Measurements from ENCODE around the gene CTNNA2.

CTNNA2 gene

DNA sequence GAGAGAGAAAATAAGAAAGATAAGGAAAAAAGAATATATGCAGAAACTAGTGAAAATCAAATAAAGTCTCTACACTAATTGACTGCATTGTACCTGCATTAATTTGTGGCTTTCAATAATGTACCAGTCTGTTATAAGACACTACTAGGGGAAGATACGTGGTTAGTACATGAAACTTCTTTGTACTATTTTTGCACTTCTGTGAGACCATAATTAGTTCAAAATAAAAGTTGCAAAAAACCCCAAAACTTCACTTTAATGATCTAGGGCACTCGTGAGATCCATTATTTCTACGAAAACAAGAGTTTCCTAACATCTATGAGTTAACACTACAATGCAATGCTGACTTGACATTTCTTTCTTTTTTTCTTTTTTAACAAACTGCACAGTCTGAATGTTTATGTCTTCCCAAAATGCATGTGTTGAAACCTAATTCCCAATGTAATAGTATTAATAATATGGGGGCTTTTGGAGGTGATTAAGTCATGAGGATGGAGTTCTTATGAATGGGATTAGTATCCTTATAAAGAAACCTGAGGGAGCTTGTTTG is 954.5 kb downstream of the CTNNA2 start:
- H4K20me1 ChIP-seq (ENCODE audit: insufficient read depth, low read length), result no peaks in the 10 kb centered on the region

DNA sequence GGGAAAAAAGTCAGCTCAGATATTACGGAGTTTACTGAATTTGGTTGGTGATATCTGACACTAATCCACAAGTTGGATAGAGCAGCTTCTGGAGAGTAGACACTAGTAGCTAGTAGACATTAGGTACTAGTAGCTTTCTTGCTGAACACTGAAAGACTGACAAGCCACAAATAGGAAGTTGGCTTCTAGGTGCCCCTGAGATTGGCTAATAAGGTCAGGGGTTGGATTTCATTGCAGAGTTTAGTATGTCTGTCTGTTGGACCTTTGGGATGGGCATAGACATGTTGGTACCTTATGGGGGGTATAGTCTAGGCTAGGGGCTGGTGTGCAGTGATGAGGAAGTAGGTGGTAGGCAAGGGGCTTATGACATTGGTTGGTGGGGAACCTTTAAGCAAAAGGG is 956.6 kb downstream of the CTNNA2 start:
- Histone ChIP-seq H3K4me3 (ENCODE audit: low read length) (no peak overlapping the region), H3K79me2 (ENCODE audit: low read length) (no peaks in the 10 kb centered on the region), H3K4me1 (ENCODE audit: low read length) (peaks cover 15% of the 10 kb centered on the region), H2AFZ (ENCODE audit: low read depth, low read length) (peak overlapping the region; percentile 72), H4K20me1 (ENCODE audit: insufficient read depth, low read length) (no peaks in the 10 kb centered on the region), H3K9ac (ENCODE audit: low read length) (no peak overlapping the region), H3K27ac (ENCODE audit: low read length) (no peak overlapping the region), H3K4me2 (ENCODE audit: low read length) (peak overlapping the region; percentile 23), H3K27me3 (ENCODE audit: low read depth, low read length) (no peaks in the 10 kb centered on the region), H3K9me3 (ENCODE audit: insufficient read depth, low read length) (no peaks in the 10 kb centered on the region), H3K36me3 (replicated peaks; ENCODE audit: low read depth, low read length) (no peaks in the 10 kb centered on the region)
- TF ChIP-seq CTCF (IDR thresholded peaks at IDR 0.05; ENCODE audit: low read depth, low read length) (no peak), EZH2phosphoT487 (IDR thresholded peaks at IDR 0.05; ENCODE audit: low read depth) (no peak)

More for the DNA sequence above, 954.5 kb downstream of the CTNNA2 start:
- Histone ChIP-seq H3K9me3 (ENCODE audit: insufficient read depth, low read length) (no peaks in the 10 kb centered on the region), H3K4me3 (ENCODE audit: low read length) (no peak overlapping the region), H3K4me2 (ENCODE audit: low read length) (no peak overlapping the region), H3K27ac (ENCODE audit: low read length) (no peak overlapping the region), H3K27me3 (ENCODE audit: low read depth, low read length) (no peaks in the 10 kb centered on the region), H3K9ac (ENCODE audit: low read length) (no peak overlapping the region), H2AFZ (ENCODE audit: low read depth, low read length) (no peak overlapping the region), H3K4me1 (ENCODE audit: low read length) (peaks cover 22% of the 10 kb centered on the region), H3K79me2 (ENCODE audit: low read length) (no peaks in the 10 kb centered on the region), H3K36me3 (replicated peaks; ENCODE audit: low read depth, low read length) (no peaks in the 10 kb centered on the region)
- no peak for TF ChIP-seq EZH2phosphoT487 (IDR thresholded peaks at IDR 0.05; ENCODE audit: low read depth)
- TF ChIP-seq CTCF (IDR thresholded peaks at IDR 0.05; ENCODE audit: low read depth, low read length), result no peak

DNA sequence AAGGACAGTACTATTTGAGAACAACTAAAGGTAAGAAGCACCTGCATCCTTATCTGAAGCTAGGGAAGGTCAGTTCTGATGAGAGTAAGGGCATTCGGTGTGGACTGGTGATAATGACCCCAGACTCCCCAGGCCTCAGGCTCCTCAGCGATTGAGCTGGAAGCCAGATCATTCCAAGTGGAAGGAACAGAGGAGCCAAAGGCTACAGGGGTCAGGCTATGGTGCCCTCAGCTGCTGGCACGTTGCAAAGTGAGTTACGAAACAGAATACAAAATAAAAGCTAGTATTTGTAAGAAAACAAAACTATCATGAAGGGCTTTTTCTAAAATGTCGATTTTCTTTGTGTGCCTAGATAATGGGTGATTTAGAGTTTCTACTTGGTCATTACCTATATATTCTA is 960.2 kb downstream of the CTNNA2 start:
- TF ChIP-seq CTCF (IDR thresholded peaks at IDR 0.05; ENCODE audit: low read depth, low read length) (no peak), EZH2phosphoT487 (IDR thresholded peaks at IDR 0.05; ENCODE audit: low read depth) (no peak)
- H3K4me2 ChIP-seq (ENCODE audit: low read length), result no peak overlapping the region
- peaks cover 18% of the 10 kb centered on the region for H3K4me1 ChIP-seq (ENCODE audit: low read length)
- no peaks in the 10 kb centered on the region for H3K9me3 ChIP-seq (ENCODE audit: insufficient read depth, low read length)
- H3K79me2 ChIP-seq (ENCODE audit: low read length), result no peaks in the 10 kb centered on the region
- no peak overlapping the region for H2AFZ ChIP-seq (ENCODE audit: low read depth, low read length)
- no peak overlapping the region for H3K4me3 ChIP-seq (ENCODE audit: low read length)
- H3K27ac ChIP-seq (ENCODE audit: low read length), result no peak overlapping the region
- no peaks in the 10 kb centered on the region for H4K20me1 ChIP-seq (ENCODE audit: insufficient read depth, low read length)
- no peaks in the 10 kb centered on the region for H3K36me3 ChIP-seq (replicated peaks; ENCODE audit: low read depth, low read length)
- no peak overlapping the region for H3K9ac ChIP-seq (ENCODE audit: low read length)
- H3K27me3 ChIP-seq (ENCODE audit: low read depth, low read length), result no peaks in the 10 kb centered on the region

- H3K4me1 ChIP-seq (ENCODE audit: low read length), result peaks cover 17% of the 10 kb centered on the region
- no peaks in the 10 kb centered on the region for H3K79me2 ChIP-seq (ENCODE audit: low read length)
- H3K4me3 ChIP-seq (ENCODE audit: low read length), result no peak overlapping the region
- H4K20me1 ChIP-seq (ENCODE audit: insufficient read depth, low read length), result no peaks in the 10 kb centered on the region
- H3K27ac ChIP-seq (ENCODE audit: low read length), result no peak overlapping the region
- no peak overlapping the region for H2AFZ ChIP-seq (ENCODE audit: low read depth, low read length)
- no peaks in the 10 kb centered on the region for H3K27me3 ChIP-seq (ENCODE audit: low read depth, low read length)
- no peak overlapping the region for H3K9ac ChIP-seq (ENCODE audit: low read length)
- H3K9me3 ChIP-seq (ENCODE audit: insufficient read depth, low read length), result no peaks in the 10 kb centered on the region
- no peak overlapping the region for H3K4me2 ChIP-seq (ENCODE audit: low read length)
- H3K36me3 ChIP-seq (replicated peaks; ENCODE audit: low read depth, low read length), result no peaks in the 10 kb centered on the region
- TF ChIP-seq CTCF (IDR thresholded peaks at IDR 0.05; ENCODE audit: low read depth, low read length), result no peak
- TF ChIP-seq EZH2phosphoT487 (IDR thresholded peaks at IDR 0.05; ENCODE audit: low read depth), result no peak
Observed at GRCh38 chr2:80473796-80474195, 960.9 kb downstream of the CTNNA2 start.

All from OCI-LY3 (cell line).